Spinal cord (tissue), 10 donors: Measurements from ENCODE around the gene SMARCB1. TPM values are rescaled to one million over a fixed set of nuclear protein-coding genes. Genes with fewer than 3 reads are reported as not detected.

ENCODE experiments used
- DNase-seq, 6 donors: peaks; one replicate each; pipeline versions ENCODE4 v3.0.0 to v3.0.0-alpha.2; 2013 to 2015; ENCODE audit warnings: low spot score in 6 of 6, low read depth in 4 of 6
- H3K27ac ChIP-seq: one replicate; pipeline ENCODE4 v1.5.1; 2013; ENCODE audit warnings: low read depth, low read length, control low read depth
- H3K27me3 ChIP-seq: one replicate; pipeline ENCODE4 v1.6.1; 2013; ENCODE audit warnings: low read length; ENCODE audit not compliant: control insufficient read depth, insufficient read depth
- H3K36me3 ChIP-seq: one replicate; pipeline ENCODE4 v1.6.1; 2013; ENCODE audit warnings: low read length; ENCODE audit not compliant: control insufficient read depth, insufficient read depth
- H3K4me1 ChIP-seq: one replicate; pipeline ENCODE4 v1.6.1; 2013; ENCODE audit warnings: low read length; ENCODE audit not compliant: control insufficient read depth, insufficient read depth
- H3K4me3 ChIP-seq: one replicate; pipeline ENCODE4 v1.5.1; 2013; ENCODE audit warnings: low read depth, low read length, control low read depth
- H3K9me3 ChIP-seq: one replicate; pipeline ENCODE4 v1.6.1; 2013; ENCODE audit warnings: low read length; ENCODE audit not compliant: control insufficient read depth, insufficient read depth
- WGBS: methylation state at CpG from one replicate; pipeline ENCODE4 v1.1.5; 2013; ENCODE audit warnings: missing lambda C conversion rate; ENCODE audit not compliant: insufficient coverage; 5-methylcytosine and 5-hydroxymethylcytosine counted together
- polyA plus RNA-seq, 2 donors: library from polyadenylated mRNA; unstranded; fragments of 120-200 nt; gene quantifications; one replicate each; pipeline ENCODE4 v1.2.1, GENCODE V29; 2013; ENCODE audit not compliant: insufficient read length in 2 of 2
- total RNA-seq, 2 donors: library from RNA; depleted of rRNA in 1 of 2; stranded (reverse); fragments of 120-200 nt in 1 of 2; fragments of >200 nt in 1 of 2; gene quantifications; one replicate each; pipeline versions ENCODE4 v1.2.3 to v1.2.4, GENCODE V29; 2013 to 2014
- donor health status: healthy.

Gene SMARCB1
- total and polyA plus RNA-seq, 4 donors = 29.5 to 186 (median 132) TPM

GRCh38 chr22:23833911-23834317, 47.1 kb downstream of the SMARCB1 start:
- Histone ChIP-seq H3K4me1 (peaks cover 46% of the 10 kb centered on the region), H3K4me3 (no peak overlapping the region), H3K36me3 (peaks cover 82% of the 10 kb centered on the region), H3K27me3 (no peaks in the 10 kb centered on the region), H3K9me3 (no peaks in the 10 kb centered on the region), H3K27ac (no peak overlapping the region)
- DNase-seq = no peak
- WGBS = 48% methylated on average over 6 of the region's 13 CpGs

DNA sequence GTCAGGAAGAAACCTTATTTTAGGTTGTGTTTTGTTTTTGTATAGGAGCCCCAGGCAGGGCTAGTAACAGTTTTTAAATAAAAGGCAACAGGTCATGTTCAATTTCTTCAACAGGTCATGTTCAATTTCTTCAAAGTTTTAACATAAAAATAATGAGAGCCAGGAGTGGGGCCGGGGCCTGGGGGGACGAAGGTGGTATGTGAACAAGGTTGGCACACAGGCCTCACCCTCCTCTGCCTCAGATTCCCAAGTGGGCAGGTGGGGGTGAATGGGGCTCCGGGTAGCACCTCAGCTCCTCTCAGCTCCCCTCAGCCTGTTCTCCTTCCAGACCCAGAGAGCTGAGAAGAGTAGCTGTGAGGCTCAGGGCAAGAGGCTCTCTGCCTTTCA, 47.6 kb downstream of the SMARCB1 start:
- no peaks in the 10 kb centered on the region for H3K9me3 ChIP-seq
- WGBS = no CpG with 5 or more reads among the region's 3 CpGs
- H3K4me3 ChIP-seq = no peak overlapping the region
- no peak overlapping the region for H3K27ac ChIP-seq
- H3K4me1 ChIP-seq = peaks cover 51% of the 10 kb centered on the region
- DNase-seq = no peak
- no peaks in the 10 kb centered on the region for H3K27me3 ChIP-seq
- peaks cover 77% of the 10 kb centered on the region for H3K36me3 ChIP-seq

DNA sequence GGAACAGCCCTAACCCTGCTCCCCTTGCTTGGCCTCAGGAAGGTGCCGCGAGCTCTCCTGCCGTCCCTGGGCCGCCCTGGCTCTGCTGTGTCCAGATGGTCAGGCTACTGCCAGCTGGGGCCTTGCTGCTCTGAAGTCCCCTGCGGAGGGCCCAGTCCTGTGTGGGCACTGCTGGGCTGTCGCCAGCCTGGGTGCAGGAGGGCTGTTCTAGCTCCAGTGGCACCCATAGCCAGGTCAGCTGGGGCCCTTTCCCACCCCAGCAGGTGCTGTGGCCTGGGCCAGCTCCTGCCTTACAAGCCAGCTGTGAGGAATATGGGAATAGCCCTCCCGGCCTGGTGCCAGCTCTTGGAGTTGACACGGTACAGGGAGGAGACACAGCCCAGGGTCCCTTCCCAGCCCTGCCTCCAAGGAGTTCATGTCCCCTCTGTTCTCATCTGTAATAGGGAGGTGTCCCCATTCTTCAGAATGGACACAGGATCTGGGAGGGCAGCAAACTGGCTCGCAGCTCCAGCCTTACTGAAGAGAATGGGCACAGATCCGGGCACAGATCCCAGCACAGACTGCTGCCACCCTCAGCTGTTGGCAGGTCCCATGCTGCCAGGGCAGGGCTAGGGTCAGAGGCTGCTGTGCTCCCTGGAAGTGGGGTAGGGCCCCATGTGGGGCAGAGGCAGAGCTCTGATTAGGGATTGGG, 48.2 kb downstream of the SMARCB1 start:
- WGBS = 85% methylated on average over 8 of the region's 10 CpGs
- Histone ChIP-seq H3K27ac (no peak overlapping the region), H3K9me3 (no peaks in the 10 kb centered on the region), H3K27me3 (no peaks in the 10 kb centered on the region), H3K36me3 (peaks cover 73% of the 10 kb centered on the region), H3K4me1 (peaks cover 53% of the 10 kb centered on the region), H3K4me3 (no peak overlapping the region)
- DNase-seq = peak in 1 of 6 donors; percentile 57

- no peaks in the 10 kb centered on the region for H3K27me3 ChIP-seq
- peaks cover 73% of the 10 kb centered on the region for H3K36me3 ChIP-seq
- H3K4me1 ChIP-seq = peaks cover 53% of the 10 kb centered on the region
- DNase-seq = no peak
- WGBS = 76% methylated on average over 11 of the region's 11 CpGs
- H3K4me3 ChIP-seq = no peak overlapping the region
- H3K27ac ChIP-seq = no peak overlapping the region
- H3K9me3 ChIP-seq = no peaks in the 10 kb centered on the region
Observed at GRCh38 chr22:23835484-23836144, 48.8 kb downstream of the SMARCB1 start.

DNA sequence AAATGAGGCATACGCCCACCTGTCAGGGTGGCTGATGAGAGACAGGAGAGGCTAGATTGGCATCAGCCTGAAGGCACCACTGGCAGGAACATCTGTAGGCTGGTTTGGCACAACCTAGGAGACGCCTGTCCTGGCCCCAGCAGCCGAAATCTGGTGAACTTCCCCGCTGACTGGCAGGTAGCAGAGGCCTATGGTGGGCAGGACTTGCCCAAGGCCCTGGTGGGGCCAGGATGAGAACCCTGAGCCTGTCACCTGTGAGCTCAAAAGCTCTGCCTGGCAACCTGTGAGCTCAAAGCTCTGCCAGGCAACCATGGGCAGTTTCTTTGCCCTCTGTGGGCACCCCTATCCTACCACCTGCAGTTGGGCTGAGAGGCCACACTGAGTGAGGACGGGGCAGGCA, 49.5 kb downstream of the SMARCB1 start:
- no peak for DNase-seq
- Histone ChIP-seq H3K9me3 (no peaks in the 10 kb centered on the region), H3K27me3 (no peaks in the 10 kb centered on the region), H3K27ac (no peak overlapping the region), H3K36me3 (peaks cover 71% of the 10 kb centered on the region), H3K4me3 (no peak overlapping the region), H3K4me1 (peaks cover 54% of the 10 kb centered on the region)
- WGBS = 75% methylated on average over 5 of the region's 5 CpGs

- DNase-seq = no peak
- Histone ChIP-seq H3K27me3 (no peaks in the 10 kb centered on the region), H3K9me3 (no peaks in the 10 kb centered on the region), H3K4me3 (no peak overlapping the region), H3K4me1 (peaks cover 60% of the 10 kb centered on the region), H3K27ac (no peak overlapping the region), H3K36me3 (peaks cover 64% of the 10 kb centered on the region)
- WGBS = 65% methylated on average over 7 of the region's 12 CpGs
Observed at GRCh38 chr22:23836692-23837495, 50.1 kb downstream of the SMARCB1 start.

DNA sequence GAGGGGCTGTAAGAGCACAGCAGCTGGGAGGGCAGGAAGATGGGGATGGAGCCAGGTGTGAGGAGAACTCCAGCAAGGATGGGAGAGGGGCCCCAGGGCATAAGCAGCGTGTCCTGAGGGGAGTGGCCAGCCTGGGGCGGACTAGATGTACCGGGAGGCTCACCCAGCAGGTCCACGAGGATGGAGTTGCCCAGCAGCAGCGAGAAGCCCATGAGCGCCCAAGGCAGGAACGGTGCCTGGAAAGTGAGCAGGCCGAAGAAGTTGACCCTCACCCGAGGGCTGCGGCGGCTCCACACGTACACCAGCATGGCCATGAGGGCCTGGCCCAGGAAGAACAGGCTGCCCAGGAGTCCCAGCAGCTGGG, 50.7 kb downstream of the SMARCB1 start:
- Histone ChIP-seq H3K36me3 (peaks cover 59% of the 10 kb centered on the region), H3K27ac (no peak overlapping the region), H3K4me3 (no peak overlapping the region), H3K27me3 (no peaks in the 10 kb centered on the region), H3K4me1 (peaks cover 65% of the 10 kb centered on the region), H3K9me3 (no peaks in the 10 kb centered on the region)
- WGBS = 76% methylated on average over 12 of the region's 12 CpGs
- DNase-seq = no peak

DNA sequence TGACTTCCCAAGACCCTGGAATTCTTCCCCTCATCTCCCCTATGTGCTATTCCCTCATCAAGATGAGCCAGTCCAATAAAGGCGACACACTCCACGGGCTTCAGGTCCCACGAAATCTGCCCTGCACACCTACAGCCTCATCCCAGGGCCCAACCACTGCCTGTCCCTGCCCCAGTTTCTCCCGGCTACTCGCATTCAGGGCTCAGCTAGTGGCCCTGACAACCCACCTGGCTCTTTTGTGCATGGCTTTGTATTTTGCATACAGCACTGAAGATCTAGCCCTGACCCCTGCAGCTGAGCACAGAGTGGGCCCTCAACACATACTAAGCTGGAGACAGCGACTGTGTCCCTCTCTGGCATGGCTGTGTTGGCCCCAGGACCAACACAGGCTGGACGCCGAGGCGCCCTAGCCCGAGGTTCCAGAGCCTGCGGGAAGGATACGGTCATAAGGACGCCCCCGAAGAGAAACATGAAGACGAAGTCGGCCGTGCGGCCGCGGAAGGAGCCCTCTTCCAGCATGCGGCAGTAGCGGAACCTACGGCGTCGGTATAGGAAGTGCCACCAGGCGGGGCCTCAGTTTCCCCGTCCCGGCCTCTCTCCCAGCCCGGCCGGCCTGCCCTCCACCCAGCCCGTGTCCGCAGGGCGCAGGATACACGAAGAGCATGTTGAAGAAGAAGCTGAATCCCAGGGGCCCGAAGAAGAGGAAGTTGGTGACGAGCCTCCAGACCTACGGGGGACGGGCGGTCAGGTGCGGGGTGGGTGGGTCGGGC, 51.3 kb downstream of the SMARCB1 start:
- Histone ChIP-seq H3K9me3 (no peaks in the 10 kb centered on the region), H3K27me3 (no peaks in the 10 kb centered on the region), H3K36me3 (peaks cover 52% of the 10 kb centered on the region), H3K4me3 (peak overlapping the region; percentile 44), H3K27ac (no peak overlapping the region), H3K4me1 (peaks cover 62% of the 10 kb centered on the region)
- WGBS = 13% methylated on average over 41 of the region's 41 CpGs
- DNase-seq = no peak

- Histone ChIP-seq H3K27me3 (no peaks in the 10 kb centered on the region), H3K4me3 (peak within 1 kb of the TSS; percentile 44), H3K9me3 (no peaks in the 10 kb centered on the region), H3K27ac (no peak within 1 kb of the TSS), H3K36me3 (peaks cover 45% of the 10 kb centered on the region), H3K4me1 (peaks cover 54% of the 10 kb centered on the region)
- WGBS = under 1% methylated on average over 70 of the region's 70 CpGs
- peak; percentile 82 to 99 (median 93) for DNase-seq
Observed at GRCh38 chr22:23838681-23839468, 52.1 kb downstream of the SMARCB1 start, which contains the start of gene DERL3. DERL3 (minus strand) TSS chr22:23839006; CDS start chr22:23838987, 19 bp downstream.
